Left colon (tissue), 2 donors: ENCODE data around the gene ALX1. TPM values are rescaled to one million over a fixed set of nuclear protein-coding genes. Genes with fewer than 3 reads are reported as not detected.
"Not testable (repeated sequence)": the region's sequence is repeated elsewhere in the genome, so short reads cannot be mapped to it uniquely, and the experiment has no call there.

ENCODE experiments used
- ATAC-seq: fragments of 200-7000 bp; cut with Tn5 transposase; one replicate; pipeline ENCODE4 v1.9.1; 2020; ENCODE audit warnings: mild to moderate bottlenecking, moderate library complexity
- DNase-seq, 2 donors: peaks; one replicate each; pipeline ENCODE4 v3.0.0-alpha.2; 2020
- intact Hi-C, 2 donors: fragments of 100-400 bp; cut with DNase I in 1 of 2; cut with micrococcal nuclease in 1 of 2; formaldehyde crosslinking; loops; one replicate each; pipeline versions ENCODE4 v1.11.2 to v1.14.0; 2022; cut with DNase I, micrococcal nuclease
- total RNA-seq, 2 donors: library from RNA; stranded (reverse); fragmentation: NEBNext Ultra II Directional; extraction: Animal tissue kit (Norgen Biotek cat#: 25700); gene quantifications; one replicate each; pipeline ENCODE4 v1.2.1, GENCODE V29; 2021
- donor health status: DM: no; HTN: no; CAD: no.
- donor health status: DM: yes; HTN: yes; CAD: no.

The ALX1 gene
- total RNA-seq, 2 donors from 2014 or later: not detected

DNA sequence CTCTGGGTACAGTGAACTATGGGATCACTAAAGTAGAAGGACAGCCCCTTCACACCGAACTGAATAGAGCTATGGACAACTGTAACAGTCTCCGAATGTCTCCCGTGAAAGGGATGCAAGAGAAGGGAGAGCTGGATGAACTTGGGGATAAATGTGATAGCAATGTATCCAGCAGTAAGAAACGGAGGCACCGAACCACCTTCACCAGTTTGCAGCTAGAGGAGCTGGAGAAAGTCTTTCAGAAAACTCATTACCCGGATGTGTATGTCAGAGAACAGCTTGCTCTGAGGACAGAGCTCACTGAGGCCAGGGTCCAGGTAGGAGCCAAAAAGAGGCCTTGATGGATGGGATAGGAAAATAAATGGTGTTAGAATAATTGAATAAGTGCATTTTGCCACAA lies 3.5 kb downstream of the ALX1 start:
- intact Hi-C loops: no loop called here
- ATAC-seq: no peak
- no peak for DNase-seq

DNA sequence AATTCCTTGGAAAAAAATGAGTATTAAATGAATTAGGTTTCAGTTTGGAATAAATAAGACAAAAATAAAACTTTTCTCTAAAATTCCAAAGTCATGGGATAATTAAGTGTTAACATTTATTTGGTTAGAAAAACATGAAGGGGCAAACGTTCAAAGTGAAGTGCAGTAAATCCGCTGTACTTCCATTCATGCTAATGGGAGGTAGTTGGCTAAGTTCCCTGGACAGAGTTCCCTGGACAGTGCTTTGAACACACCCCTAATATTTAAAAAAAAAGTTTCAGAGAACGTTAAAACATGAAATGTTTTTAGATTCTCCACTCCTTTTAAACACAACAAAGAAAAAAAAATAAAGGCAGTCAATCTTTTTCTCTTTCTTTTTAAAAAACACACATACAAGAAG lies 16.3 kb downstream of the ALX1 start:
- no peak for DNase-seq
- intact Hi-C loops: no loop called here
- ATAC-seq: no peak

DNA sequence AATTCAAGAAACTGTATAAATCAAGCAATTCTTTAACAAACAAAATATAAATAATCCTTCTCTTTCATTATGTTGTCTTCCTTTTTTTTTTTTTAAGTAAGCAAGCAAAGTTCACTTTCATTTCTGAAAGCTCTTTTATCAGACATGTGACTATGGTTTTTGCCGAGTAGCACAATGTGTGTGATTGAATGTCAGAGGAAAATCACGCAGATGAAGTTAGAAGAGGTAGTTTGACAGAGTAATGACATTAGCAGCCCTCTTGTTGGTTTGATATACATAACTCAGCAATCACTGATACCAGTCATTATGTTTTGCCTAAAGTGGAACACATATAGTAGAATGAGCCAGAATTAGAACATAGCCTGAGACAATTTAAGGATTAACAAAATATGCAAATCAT lies 19.0 kb downstream of the ALX1 start:
- DNase-seq (no peak), ATAC-seq (no peak)
- intact Hi-C loops: no loop called here

DNA sequence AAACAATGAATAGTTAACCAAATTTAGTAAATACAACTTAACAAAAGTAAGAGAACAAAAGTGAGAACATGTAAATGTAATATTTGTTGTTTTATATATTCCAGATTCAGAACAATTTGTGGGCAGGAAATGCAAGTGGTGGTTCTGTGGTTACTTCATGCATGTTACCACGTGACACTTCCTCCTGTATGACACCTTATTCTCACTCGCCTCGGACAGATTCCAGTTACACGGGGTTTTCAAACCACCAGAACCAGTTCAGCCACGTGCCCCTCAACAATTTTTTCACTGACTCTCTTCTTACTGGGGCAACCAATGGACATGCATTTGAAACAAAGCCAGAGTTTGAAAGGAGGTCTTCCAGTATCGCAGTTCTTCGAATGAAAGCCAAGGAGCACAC lies 21.0 kb downstream of the ALX1 start:
- DNase-seq: no peak
- no peak for ATAC-seq

DNA sequence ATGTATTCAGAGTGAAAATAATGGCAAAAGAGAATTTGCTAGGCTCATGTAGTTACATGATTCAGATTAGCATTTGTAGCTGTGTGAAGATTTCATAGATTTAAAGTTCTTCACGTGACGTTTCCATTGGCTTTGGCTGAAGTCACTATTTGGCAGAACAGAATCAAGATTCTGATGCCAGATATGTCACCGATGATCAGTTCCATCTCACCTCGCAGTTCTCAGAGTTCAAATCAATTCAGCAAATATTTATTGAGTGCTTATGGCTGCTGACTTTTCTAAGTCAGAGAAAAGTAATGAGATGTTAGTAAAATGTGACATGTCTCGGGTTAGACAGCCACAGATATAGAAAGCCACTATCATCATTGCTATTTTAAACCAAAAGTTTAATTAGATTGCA lies 28.4 kb downstream of the ALX1 start:
- no peak for ATAC-seq
- DNase-seq: no peak
- intact Hi-C loops: no loop called here

More for the DNA sequence above, 21.0 kb downstream of the ALX1 start:
- intact Hi-C loops: no loop called here

DNA sequence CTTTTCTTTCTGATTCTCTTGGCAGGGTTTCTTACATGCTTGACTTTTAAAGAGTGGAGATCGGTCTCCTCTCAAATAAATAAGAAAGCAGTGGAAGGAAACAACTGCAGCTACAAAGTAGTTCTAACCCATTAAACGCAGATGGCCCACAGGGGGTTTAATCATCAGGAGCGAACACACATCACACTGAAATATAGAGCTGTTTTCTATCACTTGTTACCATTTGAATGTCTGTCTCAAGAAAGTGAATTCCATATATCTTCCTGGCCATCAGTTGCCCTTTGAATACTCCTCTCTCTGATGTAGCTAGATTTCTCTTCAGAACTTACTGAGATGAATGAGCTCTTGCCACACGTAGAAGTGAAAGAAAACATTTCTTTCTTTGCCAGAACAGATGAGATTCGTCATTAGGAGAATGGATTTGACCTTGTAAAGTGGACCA lies 29.1 kb downstream of the ALX1 start:
- DNase-seq (no peak), ATAC-seq (no peak)
- intact Hi-C loops: no loop called here

DNA sequence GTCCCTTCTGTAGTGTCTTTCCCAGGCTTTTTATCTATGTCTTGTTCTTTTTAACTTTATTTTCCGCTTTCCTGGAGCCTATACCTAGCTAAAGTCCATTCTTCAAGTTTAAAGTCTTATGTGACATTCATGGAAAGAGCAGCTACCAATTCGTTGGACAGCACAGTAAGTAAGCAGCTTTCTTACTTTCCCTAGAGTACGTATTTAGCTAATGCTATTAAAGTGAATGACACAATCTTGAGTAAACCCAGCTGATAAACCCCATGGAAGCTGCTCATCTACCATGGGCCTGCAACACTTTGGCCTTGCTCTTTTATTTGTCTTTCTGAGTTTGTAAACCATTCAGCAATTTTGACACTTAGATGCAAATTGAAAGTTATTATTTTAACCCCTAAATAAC lies 30.0 kb downstream of the ALX1 start:
- intact Hi-C loops: no loop called here
- DNase-seq (no peak), ATAC-seq (no peak)

DNA sequence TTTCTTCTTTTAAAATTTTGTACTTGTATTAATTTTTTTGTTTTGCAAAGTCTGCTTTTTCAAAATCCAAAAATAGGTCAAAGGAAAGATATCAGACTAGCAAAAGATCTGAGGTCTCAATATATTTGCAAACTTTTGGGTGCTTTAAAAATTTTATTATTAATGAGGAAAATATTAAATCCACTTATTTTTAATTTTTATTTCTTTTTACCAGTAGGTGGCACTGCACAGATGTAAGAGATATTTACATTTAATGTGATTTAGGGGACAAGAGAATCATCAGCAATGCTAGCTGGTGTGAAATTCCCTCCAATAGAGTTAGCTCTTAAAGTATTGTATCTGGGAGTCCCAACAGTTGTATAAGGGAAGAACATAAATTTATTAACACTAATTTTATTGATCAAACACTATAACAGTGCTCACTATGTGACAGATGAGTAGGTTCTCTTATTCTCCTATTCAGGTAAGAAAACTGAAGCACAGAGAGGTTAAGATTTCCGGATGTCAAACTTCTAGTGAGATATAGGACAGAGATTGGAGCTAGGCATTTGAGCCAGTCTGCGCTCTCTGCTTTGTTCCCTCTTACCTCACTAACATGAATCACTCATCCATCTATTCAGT lies 30.5 kb downstream of the ALX1 start:
- ATAC-seq: no peak
- no peak for DNase-seq
- intact Hi-C loops: no loop called here

DNA sequence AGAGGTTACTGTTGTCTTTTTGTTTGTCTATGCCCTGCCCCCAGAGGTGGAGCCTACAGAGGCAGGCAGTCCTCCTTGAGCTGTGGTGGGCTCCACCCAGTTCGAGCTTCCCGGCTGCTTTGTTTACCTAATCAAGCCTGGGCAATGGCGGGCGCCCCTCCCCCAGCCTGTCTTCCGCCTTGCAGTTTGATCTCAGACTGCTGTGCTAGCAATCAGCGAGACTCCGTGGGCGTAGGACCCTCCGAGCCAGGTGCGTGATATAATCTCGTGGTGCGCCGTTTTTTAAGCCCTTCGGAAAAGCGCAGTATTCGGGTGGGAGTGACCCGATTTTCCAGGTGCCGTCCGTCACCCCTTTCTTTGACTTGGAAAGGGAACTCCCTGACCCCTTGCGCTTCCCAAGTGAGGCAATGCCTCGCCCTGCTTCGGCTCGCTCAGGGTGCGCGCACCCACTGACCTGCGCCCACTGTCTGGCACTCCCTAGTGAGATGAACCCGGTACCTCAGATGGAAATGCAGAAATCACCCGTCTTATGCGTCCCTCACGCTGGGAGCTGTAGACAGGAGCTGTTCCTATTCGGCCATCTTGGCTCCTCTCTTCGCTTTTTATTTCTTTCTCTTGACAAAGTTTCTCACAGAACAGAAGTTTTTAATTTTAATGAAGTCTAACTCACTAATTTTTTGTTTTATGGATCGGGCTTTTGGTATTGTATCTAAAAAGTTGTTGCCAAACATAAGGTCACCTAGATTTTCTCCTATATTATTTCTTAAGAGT lies 38.0 kb downstream of the ALX1 start:
- intact Hi-C loops, DNase-seq, ATAC-seq: not testable (repeated sequence)

DNA sequence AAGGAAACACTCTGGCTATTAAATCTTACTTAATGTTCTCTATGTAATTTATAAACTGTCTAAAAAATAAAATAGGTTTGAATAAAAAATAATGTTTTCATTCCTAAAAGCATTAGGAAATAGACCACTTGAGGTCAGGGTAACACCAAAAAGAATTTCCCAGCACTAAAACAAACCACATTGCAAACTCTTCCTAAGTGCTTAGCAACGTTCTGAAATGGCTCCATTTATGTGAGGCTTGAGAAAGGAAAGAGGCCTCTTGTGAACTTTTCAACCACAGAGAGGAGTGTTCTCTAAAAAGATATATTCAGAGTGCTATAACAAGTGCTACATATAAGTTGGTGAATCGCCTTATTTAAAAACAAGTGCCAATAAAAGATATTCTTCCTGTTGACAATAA lies 42.7 kb downstream of the ALX1 start:
- intact Hi-C loops: no loop called here

DNA sequence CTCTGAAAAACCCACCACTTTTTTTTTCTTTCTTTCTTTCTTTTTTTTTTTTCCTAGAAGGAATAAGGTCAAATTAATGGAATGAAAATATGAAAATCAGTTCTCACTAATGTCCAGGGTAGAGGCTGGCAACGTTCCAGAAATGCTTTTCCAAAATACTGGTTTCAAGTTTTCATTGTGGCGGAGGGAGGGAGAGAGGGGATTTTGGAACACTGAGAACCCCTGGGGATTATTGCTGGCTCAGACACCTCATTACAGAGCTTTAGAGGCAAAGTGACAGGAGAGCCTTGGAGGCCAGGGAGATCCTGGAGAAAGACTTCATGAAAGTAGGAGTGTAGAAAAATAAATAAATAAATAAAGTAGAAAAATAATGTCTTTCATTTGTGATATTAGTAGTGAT lies 45.4 kb downstream of the ALX1 start:
- intact Hi-C loops: no loop called here
- DNase-seq: no peak
- no peak for ATAC-seq

More for the DNA sequence above, 42.7 kb downstream of the ALX1 start:
- DNase-seq (no peak), ATAC-seq (no peak)

DNA sequence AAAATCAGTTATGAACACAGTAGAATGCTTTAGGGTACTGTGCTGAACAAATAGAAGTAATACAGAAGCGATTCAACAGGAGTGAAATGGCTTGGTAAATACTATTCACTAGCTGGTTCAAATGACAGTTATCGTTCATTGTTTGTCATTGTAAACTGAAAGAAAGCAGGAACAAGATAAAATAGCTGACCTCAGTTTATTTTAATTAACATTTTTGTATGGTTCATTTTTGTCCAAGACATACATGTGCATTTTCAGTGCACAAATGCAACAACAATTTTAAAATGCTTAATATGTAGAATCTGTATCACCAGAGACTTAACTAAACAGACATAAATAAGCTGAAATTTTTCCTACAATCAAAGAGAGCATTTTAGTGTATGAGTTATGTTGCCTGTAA lies 49.9 kb downstream of the ALX1 start:
- DNase-seq (no peak), ATAC-seq (no peak)
- intact Hi-C loops: no loop called here

DNA sequence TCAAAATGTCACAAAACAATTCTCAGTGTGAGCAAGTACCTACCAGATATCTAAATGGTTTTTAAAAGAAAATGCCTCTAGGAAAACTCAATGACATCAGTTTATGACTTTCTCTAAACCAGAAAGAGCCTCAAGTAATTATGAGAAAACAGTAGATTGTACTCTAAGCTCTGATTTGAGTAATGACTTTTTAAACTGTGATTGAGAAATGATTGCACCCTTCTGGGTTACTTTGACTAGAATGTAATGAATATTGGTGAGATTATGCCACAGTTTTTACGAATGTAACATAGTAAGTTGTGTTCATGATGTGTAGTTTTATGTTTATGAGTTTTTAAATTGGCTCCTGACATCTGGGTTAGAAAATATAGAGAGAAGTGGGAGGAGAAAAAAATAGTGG lies 68.8 kb downstream of the ALX1 start:
- DNase-seq (no peak), ATAC-seq (no peak)
- intact Hi-C loops: no loop called here

DNA sequence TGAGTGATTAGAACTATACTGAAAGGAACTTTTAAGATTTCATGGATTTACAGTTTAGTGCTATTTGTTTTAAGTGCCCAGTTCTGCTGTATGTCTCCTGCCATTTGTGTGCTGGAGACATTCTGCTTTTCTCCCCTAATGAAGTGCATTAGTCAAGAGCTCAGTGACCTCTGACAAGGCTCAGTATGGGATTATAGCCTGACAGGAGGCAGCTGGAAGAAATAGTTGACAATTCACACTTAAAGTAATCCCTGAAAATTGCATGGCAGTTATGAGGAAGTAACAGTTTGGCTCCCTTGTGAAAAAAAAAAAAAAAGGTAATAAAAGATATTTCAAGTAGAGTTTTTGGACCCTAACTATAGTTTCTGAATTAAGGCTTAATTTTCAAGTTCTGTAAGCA lies 70.3 kb downstream of the ALX1 start:
- intact Hi-C loops: no loop called here
- ATAC-seq (no peak), DNase-seq (no peak)

Other genes starting within 250 kb of the ALX1 start
- gene TSPAN19, start 243.9 kb upstream of the ALX1 start, total RNA-seq: not detected
- not detected for gene LRRIQ1, start 243.9 kb upstream of the ALX1 start, total RNA-seq